Vagina (tissue), 2 donors: ENCODE results near the gene INHBE.

Experiments
- CTCF ChIP-seq, 3 experiments: fragments of 450-650 bp in 2 of 3; fragments of 200-600 bp in 1 of 3; sonication (generic) in 1 of 3; IDR thresholded peaks; one replicate each; pipeline ENCODE4 v1.5.1; 2017 to 2019; ENCODE audit warnings: antibody characterized with exemption in 3 of 3, mild to moderate bottlenecking in 2 of 3, moderate library complexity in 2 of 3
- POLR2A ChIP-seq, 2 donors: fragments of 450-650 bp; IDR thresholded peaks; one replicate each; pipeline ENCODE4 v1.6.1; 2017; ENCODE audit warnings: antibody characterized with exemption in 2 of 2, mild to moderate bottlenecking in 2 of 2, moderate library complexity in 2 of 2
- POLR2AphosphoS5 ChIP-seq, 2 donors: sonication (generic); formaldehyde crosslinking; IDR thresholded peaks; one replicate each; pipeline ENCODE4 v1.9.0; 2017; ENCODE audit warnings: antibody characterized with exemption in 2 of 2, mild to moderate bottlenecking in 2 of 2, low read depth in 1 of 2; ENCODE audit not compliant: insufficient read depth in 1 of 2

GRCh38 chr12:57469296-57470164 lies 14.4 kb downstream of the INHBE start:
- TF ChIP-seq CTCF (IDR thresholded peaks at IDR 0.05) (no peak), POLR2A (IDR thresholded peaks at IDR 0.05) (no peak), POLR2AphosphoS5 (IDR thresholded peaks at IDR 0.05; ENCODE audit: insufficient read depth in 1 of 2, low read depth in 1 of 2) (no peak)
